Fibroblast of skin of left biceps (primary cell): ENCODE data around the gene EWSR1.
A peak's percentile ranks its signal among the peaks of the same experiment; 100 is the strongest.

Source experiments
- DNase-seq, 2 experiments: peaks; one replicate each; pipeline ENCODE4 v3.0.0-alpha.2; 2013; ENCODE audit warnings: low read depth in 2 of 2

The EWSR1 gene

GRCh38 chr22:29251265-29251664 lies 16.8 kb upstream of the EWSR1 start:
- no peak for DNase-seq

GRCh38 chr22:29251981-29252911 lies 15.8 kb upstream of the EWSR1 start:
- no peak for DNase-seq

- no peak for DNase-seq
These were observed 14.3 kb upstream of the EWSR1 start for GRCh38 chr22:29253561-29254285.

- DNase-seq: no peak
These were observed 13.8 kb upstream of the EWSR1 start for GRCh38 chr22:29254286-29254660.

GRCh38 chr22:29255064-29255621 lies 12.9 kb upstream of the EWSR1 start:
- DNase-seq: no peak

GRCh38 chr22:29256606-29257325 lies 11.3 kb upstream of the EWSR1 start:
- no peak for DNase-seq

- DNase-seq: no peak
These were observed 10.3 kb upstream of the EWSR1 start for GRCh38 chr22:29257751-29258181.

GRCh38 chr22:29258407-29259252 lies 9.4 kb upstream of the EWSR1 start:
- no peak for DNase-seq

- DNase-seq: no peak
These were observed 8.7 kb upstream of the EWSR1 start for GRCh38 chr22:29259253-29259899.

- no peak for DNase-seq
These were observed 8.0 kb upstream of the EWSR1 start for GRCh38 chr22:29260031-29260560.

GRCh38 chr22:29260601-29261315 lies 7.3 kb upstream of the EWSR1 start:
- DNase-seq: no peak

GRCh38 chr22:29263791-29264276 lies 4.2 kb upstream of the EWSR1 start:
- no peak for DNase-seq

- DNase-seq: no peak
These were observed 2.8 kb upstream of the EWSR1 start for GRCh38 chr22:29265305-29265704.

- no peak for DNase-seq
These were observed 2.1 kb upstream of the EWSR1 start for GRCh38 chr22:29265929-29266328.

- no peak for DNase-seq
These were observed 1.3 kb upstream of the EWSR1 start for GRCh38 chr22:29266564-29267461.

GRCh38 chr22:29267462-29267857 lies 608 bp upstream of the EWSR1 start:
- DNase-seq: no peak

- peak; percentile 25 to 29 for DNase-seq
These were observed 602 bp downstream of the EWSR1 start for GRCh38 chr22:29268511-29269229.

GRCh38 chr22:29269230-29269604 lies 1.1 kb downstream of the EWSR1 start:
- DNase-seq: no peak
